ENCODE results near the gene RPUSD4.

GRCh38 chr11:126202646-126203359 is 8.6 kb downstream of the RPUSD4 start:
- TF ChIP-seq CTCF (conservative IDR thresholded peaks at IDR 0.05; ENCODE audit: low read depth, low read length) = no peak
- TF ChIP-seq EZH2 (IDR thresholded peaks at IDR 0.05; ENCODE audit: low read length, unreplicated experiment) = no peak

Data from PC-3 (cell line).